ENCODE results near the gene SPINK14. TPM values are rescaled to one million over a fixed set of nuclear protein-coding genes. Genes with fewer than 3 reads are reported as not detected.
A peak's percentile ranks its signal among the peaks of the same experiment; 100 is the strongest.

SPINK14 gene
- not detected in 2 replicates for total RNA-seq

- DNase-seq (ENCODE audit: low read depth): no peak
Measured at GRCh38 chr5:148168246-148168645, at the start of gene SPINK14. Gene SPINK14 (plus strand): TSS chr5:148168546. CDS start chr5:148169733, 1,187 bp downstream.

DNA sequence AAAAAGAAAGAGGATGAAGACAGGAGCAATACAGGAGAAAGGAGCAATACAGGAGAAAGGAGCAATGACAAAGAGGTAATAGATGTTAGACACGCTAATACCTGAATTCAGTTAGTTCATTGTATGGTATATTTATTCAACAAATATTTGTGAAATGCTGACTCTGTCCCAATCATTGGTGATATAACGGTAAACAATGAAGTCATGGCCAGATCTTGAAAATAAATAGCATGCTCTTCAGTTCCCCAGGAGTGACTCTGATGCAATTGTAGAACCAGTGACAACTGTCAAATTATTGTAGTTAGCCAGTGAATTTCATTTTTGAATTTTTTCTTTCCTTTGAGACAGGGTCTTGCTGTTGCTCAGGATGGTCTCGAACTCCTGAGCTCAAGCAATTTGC lies 48.0 kb upstream of the SPINK14 start:
- no peak for DNase-seq (ENCODE audit: low read depth)

DNA sequence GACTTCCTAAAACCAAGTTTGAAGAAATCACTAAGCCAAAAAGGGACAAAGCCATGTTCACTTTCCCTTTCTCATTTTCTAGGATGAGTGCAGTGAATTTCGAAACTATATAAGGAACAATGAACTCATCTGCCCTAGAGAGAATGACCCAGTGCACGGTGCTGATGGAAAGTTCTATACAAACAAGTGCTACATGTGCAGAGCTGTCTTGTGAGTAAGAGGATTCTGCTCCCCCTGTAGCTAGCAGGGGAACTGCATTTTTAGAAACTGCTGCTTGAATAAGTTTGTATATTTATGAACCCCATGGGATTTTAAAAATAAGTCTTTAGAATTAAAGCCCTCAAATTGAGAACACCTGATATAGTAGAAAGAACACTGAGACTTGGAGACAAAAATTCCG lies 42.7 kb upstream of the SPINK14 start:
- DNase-seq (ENCODE audit: low read depth): peak; percentile 13

- no peak for DNase-seq (ENCODE audit: low read depth)
Measured at GRCh38 chr5:148135091-148136048, 33.0 kb upstream of the SPINK14 start.

GRCh38 chr5:148140846-148141245 lies 27.5 kb upstream of the SPINK14 start:
- no peak for DNase-seq (ENCODE audit: low read depth)

DNA sequence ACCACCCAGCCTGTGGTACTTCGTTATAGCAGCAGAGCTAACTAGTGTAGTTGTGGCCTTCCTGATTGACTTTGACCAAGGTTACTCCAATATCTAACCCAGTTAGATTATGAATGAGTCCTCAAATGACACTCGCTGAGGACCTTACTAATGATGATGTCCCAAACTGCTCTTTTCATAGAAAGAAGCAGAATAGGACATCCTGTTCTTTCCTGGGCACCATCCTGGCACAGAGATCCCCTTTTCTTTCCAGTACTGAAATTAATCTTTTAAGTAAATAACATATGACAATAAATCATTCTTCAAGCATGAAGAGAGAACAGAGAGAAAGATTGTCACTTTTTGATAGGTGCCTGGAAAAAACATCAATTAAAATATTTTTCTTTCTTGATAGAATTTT lies 26.7 kb upstream of the SPINK14 start:
- no peak for DNase-seq (ENCODE audit: low read depth)

DNA sequence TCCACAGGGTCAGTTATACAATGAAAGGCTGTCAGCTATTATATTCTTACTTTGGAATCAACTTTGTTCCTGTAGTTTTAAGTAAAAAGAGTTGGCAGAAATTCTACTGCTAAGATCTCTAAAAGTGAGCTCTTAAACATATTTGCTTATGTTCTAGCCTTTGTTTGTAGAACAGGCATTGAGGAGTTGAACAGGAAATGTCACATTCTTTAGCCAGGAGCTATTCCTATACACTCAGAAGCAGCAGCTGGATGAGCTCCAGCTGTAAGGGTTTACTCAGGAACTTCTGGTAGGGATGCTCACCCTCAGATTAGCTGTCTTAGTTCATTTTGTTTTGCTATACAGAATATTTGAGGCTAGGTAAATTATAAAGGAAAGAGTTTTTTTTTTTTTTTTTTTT lies 22.4 kb upstream of the SPINK14 start:
- peak; percentile 33 for DNase-seq (ENCODE audit: low read depth)

GRCh38 chr5:148146487-148146886 lies 21.9 kb upstream of the SPINK14 start:
- DNase-seq (ENCODE audit: low read depth): no peak

- DNase-seq (ENCODE audit: low read depth): no peak
Measured at GRCh38 chr5:148147415-148147814, 20.9 kb upstream of the SPINK14 start.

DNA sequence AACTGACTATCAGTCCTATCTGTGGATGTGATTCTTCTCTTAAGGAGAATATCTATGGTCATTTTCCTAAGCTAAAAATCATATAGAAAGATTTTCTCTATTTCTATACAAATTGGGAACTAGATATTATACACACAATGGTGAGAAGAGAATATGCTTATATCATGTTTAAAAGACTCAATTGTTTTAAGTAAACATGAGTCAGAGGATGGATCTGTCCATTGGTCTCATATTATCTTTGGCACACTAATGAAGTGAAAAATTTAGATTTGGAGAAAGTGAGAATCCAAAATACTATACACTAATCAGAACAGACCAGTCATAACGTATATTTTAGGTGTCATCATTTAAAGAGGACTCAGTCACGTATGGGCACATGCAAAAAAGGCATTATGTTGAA lies 16.5 kb upstream of the SPINK14 start:
- no peak for DNase-seq (ENCODE audit: low read depth)

DNA sequence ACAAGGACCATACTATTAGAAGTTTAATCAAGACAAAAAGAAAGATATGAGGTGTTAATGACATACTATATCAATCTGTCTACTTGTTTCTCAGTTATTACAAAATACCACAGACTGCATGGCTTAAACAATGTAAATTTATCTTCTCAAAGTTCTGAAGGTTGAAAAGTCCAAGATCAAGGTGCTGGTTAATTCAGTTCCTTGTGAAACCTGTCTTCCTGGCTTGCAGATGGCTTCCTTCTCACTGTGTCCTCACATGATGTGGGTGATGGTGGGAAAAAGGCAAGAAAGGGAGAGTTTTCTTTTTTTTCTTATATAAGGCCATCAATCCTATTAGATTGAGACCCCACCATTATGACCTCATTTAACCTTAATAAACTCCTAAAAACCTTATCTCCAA lies 15.6 kb upstream of the SPINK14 start:
- DNase-seq (ENCODE audit: low read depth): no peak

DNA sequence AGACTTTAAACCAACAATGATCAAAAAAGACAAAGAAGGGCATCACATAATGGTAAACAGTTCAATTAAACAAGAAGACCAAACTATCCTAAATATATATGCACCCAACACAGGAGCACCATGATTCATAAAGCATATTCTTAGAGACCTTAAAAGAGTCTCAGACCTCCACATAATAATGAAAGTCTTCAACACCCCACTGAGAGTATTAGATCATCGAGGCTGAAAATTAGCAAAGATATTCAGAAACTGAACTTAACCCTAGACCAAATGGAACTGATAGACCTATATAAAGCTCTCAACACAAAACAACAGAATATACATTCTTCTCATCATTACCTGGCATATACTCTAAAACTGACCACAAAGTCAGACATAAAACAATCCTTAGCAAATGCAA lies 11.7 kb upstream of the SPINK14 start:
- DNase-seq (ENCODE audit: low read depth): no peak

- no peak for DNase-seq (ENCODE audit: low read depth)
Measured at GRCh38 chr5:148162038-148162437, 6.3 kb upstream of the SPINK14 start.

DNA sequence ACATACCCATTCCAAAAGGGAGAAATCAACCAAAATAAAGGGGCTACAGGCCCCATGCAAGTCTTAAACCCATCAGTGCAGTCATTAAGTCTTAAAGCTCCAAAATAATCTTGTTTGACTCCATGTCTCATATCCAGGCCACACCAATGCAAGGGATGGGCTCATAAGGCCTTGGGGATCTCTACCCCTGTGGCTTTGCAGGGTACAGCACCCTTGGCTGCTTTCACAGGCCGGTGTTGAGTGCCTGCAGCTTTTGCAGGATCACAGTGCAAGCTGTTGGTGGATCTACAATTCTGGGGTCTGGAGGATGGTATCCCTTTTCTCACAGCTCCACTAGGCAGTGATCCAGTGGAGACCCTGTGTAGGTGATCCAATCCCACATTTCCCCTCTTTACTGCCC lies 5.0 kb upstream of the SPINK14 start:
- no peak for DNase-seq (ENCODE audit: low read depth)

GRCh38 chr5:148166550-148167283 lies 1.6 kb upstream of the SPINK14 start:
- DNase-seq (ENCODE audit: low read depth): no peak

GRCh38 chr5:148172377-148172776 lies 4.0 kb downstream of the SPINK14 start:
- DNase-seq (ENCODE audit: low read depth): no peak

DNA sequence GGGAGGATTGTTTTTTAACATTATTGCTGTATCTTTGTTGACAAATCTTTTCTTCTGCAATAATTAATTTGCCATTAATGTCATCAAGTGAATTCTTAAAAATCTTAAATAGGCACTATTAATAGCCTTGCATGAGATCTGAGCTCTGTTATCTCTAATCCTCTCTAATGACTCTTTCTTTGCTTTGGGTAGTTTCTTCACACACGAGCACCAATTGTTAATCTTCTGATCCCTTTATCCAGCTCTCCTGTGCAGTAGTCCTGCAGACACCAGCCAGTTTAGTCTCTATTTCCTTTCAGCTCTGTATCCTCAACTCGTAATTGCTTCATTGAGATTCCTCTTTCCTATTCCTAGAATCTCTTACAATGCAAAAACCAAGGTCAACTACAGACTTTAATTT lies 8.1 kb downstream of the SPINK14 start:
- no peak for DNase-seq (ENCODE audit: low read depth)

DNA sequence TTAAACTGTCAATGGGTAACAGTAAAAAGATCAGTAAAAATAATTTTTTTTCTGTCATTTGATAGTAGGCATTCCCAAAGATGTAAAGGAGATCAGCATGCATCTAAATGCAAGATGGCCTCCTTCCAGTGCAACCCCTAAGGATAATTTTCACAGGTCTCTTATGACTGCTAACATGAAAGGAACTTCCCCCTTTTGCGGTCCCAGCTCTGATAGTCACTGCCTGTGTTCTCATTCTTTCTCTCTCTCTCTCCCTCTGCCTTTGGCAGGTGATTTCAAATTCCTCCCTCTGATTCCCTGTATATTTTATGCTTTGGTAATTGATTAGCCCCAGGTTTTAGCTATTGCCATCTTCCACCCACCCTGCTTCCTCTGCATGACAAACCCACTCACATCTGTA lies 8.9 kb downstream of the SPINK14 start:
- no peak for DNase-seq (ENCODE audit: low read depth)

- peak; percentile 76 for DNase-seq (ENCODE audit: low read depth)
Measured at GRCh38 chr5:148179234-148179824, 11.0 kb downstream of the SPINK14 start.

DNA sequence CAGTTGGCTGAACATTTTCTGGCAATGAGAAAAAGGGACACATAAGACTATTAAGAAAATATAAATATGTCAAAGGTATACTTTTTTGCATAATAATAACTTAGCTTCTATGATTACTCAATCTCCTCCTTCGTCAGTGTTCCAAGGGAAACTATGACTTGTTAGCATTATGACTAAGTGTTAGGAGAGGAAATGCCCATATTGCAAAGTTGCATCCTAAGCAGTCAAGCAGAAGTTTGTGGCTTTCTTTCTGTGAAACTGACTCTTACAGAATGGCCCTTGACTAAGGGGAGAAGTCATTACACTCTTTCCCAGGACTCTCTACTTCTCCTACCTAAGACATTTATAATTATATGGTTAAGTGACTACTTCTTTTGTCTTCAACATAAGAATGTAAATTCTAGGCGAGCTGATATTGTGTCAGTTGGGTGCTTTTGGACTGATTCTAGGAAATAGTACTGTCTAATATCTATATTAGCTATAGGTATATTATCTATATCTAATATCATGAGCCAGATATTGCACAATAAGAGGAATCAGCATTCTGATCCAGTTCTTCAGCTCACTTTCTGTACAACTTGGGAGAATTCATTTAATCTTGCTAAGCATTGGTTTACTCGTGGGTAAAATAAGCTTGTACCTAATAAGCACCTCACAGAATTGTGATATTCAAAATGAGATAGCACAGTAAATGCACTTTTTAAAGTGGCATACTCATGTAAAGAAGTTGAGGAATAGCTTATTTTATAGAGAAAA lies 18.1 kb downstream of the SPINK14 start:
- DNase-seq (ENCODE audit: low read depth): peak; percentile 94

GRCh38 chr5:148191010-148191409 lies 22.7 kb downstream of the SPINK14 start:
- DNase-seq (ENCODE audit: low read depth): no peak

- DNase-seq (ENCODE audit: low read depth): no peak
Measured at GRCh38 chr5:148193202-148193601, 24.9 kb downstream of the SPINK14 start.

Measured in renal cortical epithelial cell (primary cell).